Ishikawa (cell line): Measurements from ENCODE around the gene ANK3.

Experiments used
- EP300 ChIP-seq: IDR thresholded peaks from 2 replicates; pipeline ENCODE4 v1.6.1; 2012; ENCODE audit warnings: borderline replicate concordance
- FOXM1 ChIP-seq: IDR thresholded peaks from 2 replicates; pipeline ENCODE4 v1.6.1; 2012; ENCODE audit warnings: low read depth, borderline replicate concordance
- MAX ChIP-seq: IDR thresholded peaks from 2 replicates; pipeline ENCODE4 v1.6.1; 2012
- REST ChIP-seq: IDR thresholded peaks from 2 replicates; pipeline ENCODE4 v1.6.1; 2012; ENCODE audit warnings: low read depth, mild to moderate bottlenecking
- TAF1 ChIP-seq: IDR thresholded peaks from 2 replicates; pipeline ENCODE4 v1.6.1; 2012; ENCODE audit warnings: low read depth, mild to moderate bottlenecking

- no peak for TF ChIP-seq TAF1
- TF ChIP-seq REST = no peak
- no peak for TF ChIP-seq FOXM1
- TF ChIP-seq EP300 = no peak
- TF ChIP-seq MAX = no peak
These were observed 398.6 kb downstream of the ANK3 start for GRCh38 chr10:59991117-59991516.
